ENCODE measurements around the gene TP73.

GRCh38 chr1:3778590-3779264, 126.4 kb downstream of the TP73 start:
- TF ChIP-seq PATZ1 (CRISPR knock-in tag; IDR thresholded peaks at IDR 0.05; ENCODE audit: borderline replicate concordance) (no peak), BACH2 (CRISPR knock-in tag; IDR thresholded peaks at IDR 0.05; ENCODE audit: borderline replicate concordance) (no peak), ZNF8 (CRISPR knock-in tag; IDR thresholded peaks at IDR 0.05) (no peak), ZNF565 (CRISPR knock-in tag; conservative IDR thresholded peaks at IDR 0.05; ENCODE audit: low read depth) (no peak), CSRNP3 (CRISPR knock-in tag; IDR thresholded peaks at IDR 0.05) (no peak), ZFP3 (CRISPR knock-in tag; IDR thresholded peaks at IDR 0.05) (no peak)

Measured in SK-N-SH treated with all-trans-retinoic acid at 6 μM for 48 hours (cell line).